ENCODE measurements around the gene TNNT1. TPM values are rescaled to one million over a fixed set of nuclear protein-coding genes. Genes with fewer than 3 reads are reported as not detected.

Gene TNNT1
- total RNA-seq, 4 donors from 2014 or later: 0.90 to 1.5 TPM; not detected in 2

- no peak overlapping the region for H3K4me3 ChIP-seq
- no peak for DNase-seq (ENCODE audit: low spot score in 2 of 2)
- peaks cover 0 to 15% (median 0%) of the 10 kb centered on the region in 4 donors for H3K4me1 ChIP-seq
- WGBS, 2 donors: 0 to 1% methylated on average over 4 to 27 of the region's 27 CpGs
- TF ChIP-seq POLR2A (IDR thresholded peaks at IDR 0.05) (no peak), EP300 (IDR thresholded peaks at IDR 0.05) (no peak)
- TF ChIP-seq, protein P1, sequence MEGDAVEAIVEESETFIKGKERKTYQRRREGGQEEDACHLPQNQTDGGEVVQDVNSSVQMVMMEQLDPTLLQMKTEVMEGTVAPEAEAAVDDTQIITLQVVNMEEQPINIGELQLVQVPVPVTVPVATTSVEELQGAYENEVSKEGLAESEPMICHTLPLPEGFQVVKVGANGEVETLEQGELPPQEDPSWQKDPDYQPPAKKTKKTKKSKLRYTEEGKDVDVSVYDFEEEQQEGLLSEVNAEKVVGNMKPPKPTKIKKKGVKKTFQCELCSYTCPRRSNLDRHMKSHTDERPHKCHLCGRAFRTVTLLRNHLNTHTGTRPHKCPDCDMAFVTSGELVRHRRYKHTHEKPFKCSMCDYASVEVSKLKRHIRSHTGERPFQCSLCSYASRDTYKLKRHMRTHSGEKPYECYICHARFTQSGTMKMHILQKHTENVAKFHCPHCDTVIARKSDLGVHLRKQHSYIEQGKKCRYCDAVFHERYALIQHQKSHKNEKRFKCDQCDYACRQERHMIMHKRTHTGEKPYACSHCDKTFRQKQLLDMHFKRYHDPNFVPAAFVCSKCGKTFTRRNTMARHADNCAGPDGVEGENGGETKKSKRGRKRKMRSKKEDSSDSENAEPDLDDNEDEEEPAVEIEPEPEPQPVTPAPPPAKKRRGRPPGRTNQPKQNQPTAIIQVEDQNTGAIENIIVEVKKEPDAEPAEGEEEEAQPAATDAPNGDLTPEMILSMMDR (IDR thresholded peaks at IDR 0.05): no peak
- H3K36me3 ChIP-seq: no peaks in the 10 kb centered on the region
- no peak overlapping the region for H3K27ac ChIP-seq
- peaks cover 0 to 3% (median 0%) of the 10 kb centered on the region in 4 donors for H3K9me3 ChIP-seq
- peaks cover 2 to 92% of the 10 kb centered on the region in 2 donors for H3K27me3 ChIP-seq
Observed at GRCh38 chr19:55146705-55147273, 2.2 kb downstream of the TNNT1 start.

DNA sequence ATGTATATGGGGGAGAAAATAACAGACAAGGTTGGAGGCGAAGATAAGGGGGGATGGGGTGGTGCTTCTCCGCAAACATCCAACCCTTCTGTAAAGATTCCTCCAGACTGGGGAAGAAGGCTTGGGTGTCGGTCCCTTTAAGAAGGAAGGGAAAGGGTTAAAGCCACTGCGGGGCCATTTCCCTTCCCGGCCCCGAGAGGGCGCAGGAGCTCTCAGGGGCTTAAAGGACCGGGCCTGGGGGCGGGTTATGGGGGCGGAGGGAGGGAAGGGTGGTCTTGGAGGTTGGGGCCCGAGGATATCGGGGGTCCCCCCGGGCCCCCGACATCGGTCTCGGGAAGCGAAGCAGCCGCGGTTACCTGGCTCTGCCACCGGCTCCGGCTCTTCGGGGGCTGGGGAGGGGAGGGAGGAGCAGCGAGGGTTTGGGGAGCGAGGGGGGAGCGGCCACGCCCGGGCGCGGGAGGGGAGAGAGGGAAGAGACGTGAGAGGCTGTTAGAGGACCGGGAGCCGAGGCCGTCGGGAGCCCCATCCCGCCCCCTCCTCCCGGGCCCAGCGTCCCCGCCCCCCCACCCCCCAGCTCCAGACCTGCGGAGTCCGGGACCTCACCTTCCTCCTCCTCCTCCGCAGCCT lies 2.8 kb downstream of the TNNT1 start:
- Histone ChIP-seq H3K4me1 (peaks cover 0 to 16% (median 0%) of the 10 kb centered on the region in 4 donors), H3K36me3 (no peaks in the 10 kb centered on the region), H3K4me3 (no peak overlapping the region), H3K27ac (no peak overlapping the region), H3K27me3 (peaks cover 2 to 98% of the 10 kb centered on the region in 2 donors), H3K9me3 (no peaks in the 10 kb centered on the region)
- TF ChIP-seq POLR2A (IDR thresholded peaks at IDR 0.05) (no peak), EP300 (IDR thresholded peaks at IDR 0.05) (no peak)
- TF ChIP-seq, protein P1 (IDR thresholded peaks at IDR 0.05): no peak
- WGBS, 2 donors: 1 to 2% methylated on average over 36 to 39 of the region's 41 CpGs
- DNase-seq (ENCODE audit: low spot score in 2 of 2): no peak

GRCh38 chr19:55145232-55145631 lies 3.8 kb downstream of the TNNT1 start:
- peaks cover 2 to 100% of the 10 kb centered on the region in 2 donors for H3K27me3 ChIP-seq

DNA sequence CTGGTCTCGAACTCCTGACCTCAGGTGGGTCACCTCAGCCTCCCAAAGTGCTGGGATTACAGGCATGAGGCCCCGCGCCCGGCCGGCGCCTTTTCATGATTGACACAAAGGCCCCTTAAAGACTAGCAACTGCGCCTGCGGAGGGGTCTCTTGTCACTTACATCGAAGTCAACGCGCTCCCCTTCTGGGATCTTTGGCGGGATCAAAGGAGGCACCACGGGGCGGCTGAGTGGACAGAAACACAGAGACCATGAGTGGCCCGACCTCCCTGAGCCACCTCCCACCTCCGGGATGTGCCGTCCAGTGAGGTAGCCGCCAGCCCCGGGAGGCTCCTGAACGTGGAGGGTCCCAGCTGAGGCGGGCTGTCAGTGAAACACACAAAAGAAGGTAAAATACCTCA lies 7.3 kb downstream of the TNNT1 start:
- no peak for TF ChIP-seq POLR2A (IDR thresholded peaks at IDR 0.05)
- TF ChIP-seq EP300 (IDR thresholded peaks at IDR 0.05): no peak
- TF ChIP-seq, protein P1 (IDR thresholded peaks at IDR 0.05): no peak
- Histone ChIP-seq H3K27me3 (peaks cover 2 to 90% of the 10 kb centered on the region in 2 donors), H3K4me3 (no peak overlapping the region), H3K4me1 (peaks cover 0 to 17% (median 0%) of the 10 kb centered on the region in 4 donors), H3K27ac (no peak overlapping the region), H3K9me3 (no peaks in the 10 kb centered on the region), H3K36me3 (no peaks in the 10 kb centered on the region)
- 18 to 21% methylated on average over 21 of the region's 21 CpGs for WGBS, 2 donors
- no peak for DNase-seq (ENCODE audit: low spot score in 2 of 2)

More at GRCh38 chr19:55145232-55145631, 3.8 kb downstream of the TNNT1 start:
- H3K27ac ChIP-seq: no peak overlapping the region
- 16 to 26% methylated on average over 3 of the region's 3 CpGs for WGBS, 2 donors
- DNase-seq (ENCODE audit: low spot score in 2 of 2): no peak
- no peaks in the 10 kb centered on the region for H3K9me3 ChIP-seq
- no peak overlapping the region for H3K4me3 ChIP-seq
- TF ChIP-seq, protein P1 (IDR thresholded peaks at IDR 0.05): no peak
- no peak for TF ChIP-seq EP300 (IDR thresholded peaks at IDR 0.05)
- TF ChIP-seq POLR2A (IDR thresholded peaks at IDR 0.05): no peak
- peaks cover 0 to 19% (median 0%) of the 10 kb centered on the region in 4 donors for H3K4me1 ChIP-seq
- no peaks in the 10 kb centered on the region for H3K36me3 ChIP-seq

GRCh38 chr19:55137915-55138314 lies 11.1 kb downstream of the TNNT1 start:
- 39 to 41% methylated on average over 9 of the region's 9 CpGs for WGBS, 2 donors
- peaks cover 2 to 87% of the 10 kb centered on the region in 2 donors for H3K27me3 ChIP-seq
- no peaks in the 10 kb centered on the region for H3K36me3 ChIP-seq
- no peaks in the 10 kb centered on the region for H3K9me3 ChIP-seq
- no peak overlapping the region for H3K27ac ChIP-seq
- H3K4me3 ChIP-seq: no peak overlapping the region
- TF ChIP-seq, protein P1 (IDR thresholded peaks at IDR 0.05): no peak
- TF ChIP-seq POLR2A (IDR thresholded peaks at IDR 0.05): no peak
- no peak for TF ChIP-seq EP300 (IDR thresholded peaks at IDR 0.05)
- no peak for DNase-seq (ENCODE audit: low spot score in 2 of 2)
- H3K4me1 ChIP-seq: peaks cover 0 to 5% (median 0%) of the 10 kb centered on the region in 4 donors

Data from tibial nerve (tissue), 4 donors.